ENCODE results near the gene HK2.
"Not testable (repeated sequence)": the region's sequence is repeated elsewhere in the genome, so short reads cannot be mapped to it uniquely, and the experiment has no call there.

Gene HK2

DNA sequence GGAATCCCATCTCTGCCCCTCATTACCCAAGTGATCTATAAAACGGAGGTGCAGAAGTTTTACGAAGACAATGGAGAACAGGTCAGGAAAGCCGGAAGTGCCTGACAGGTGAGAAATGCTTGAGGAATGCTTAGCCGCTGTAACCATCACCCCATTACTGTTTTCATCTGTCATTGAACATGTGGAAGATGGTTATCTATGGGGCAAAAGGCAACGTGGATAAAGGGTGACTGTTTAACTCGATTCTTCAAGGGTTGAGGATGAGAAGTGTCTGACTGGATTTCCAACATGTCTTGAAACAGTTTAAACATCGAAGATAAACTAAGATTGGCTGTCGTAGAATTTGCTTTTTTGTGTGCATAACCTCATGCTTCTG, 17.3 kb downstream of the HK2 start:
- TF ChIP-seq EZH2 (IDR thresholded peaks at IDR 0.05; ENCODE audit: borderline replicate concordance, low read length) (no peak), CTCF (IDR thresholded peaks at IDR 0.05; ENCODE audit: low read length) (no peak)
- no peak overlapping the region for H2AFZ ChIP-seq (ENCODE audit: low read length)
- H3F3A ChIP-seq (ENCODE audit: insufficient read depth, low read length), result no peaks in the 10 kb centered on the region
- H3K4me1 ChIP-seq (ENCODE audit: insufficient read depth, low read length, severe bottlenecking), result peaks cover 46% of the 10 kb centered on the region
- H3K9ac ChIP-seq (ENCODE audit: low read length), result no peak overlapping the region
- H3K9me2 ChIP-seq (ENCODE audit: low read depth, low read length), result no peaks in the 10 kb centered on the region
- H3K27ac ChIP-seq (ENCODE audit: low read depth, low read length, poor library complexity, severe bottlenecking), result no peak overlapping the region
- H3K79me2 ChIP-seq (ENCODE audit: insufficient read depth, low read length), result peaks cover 65% of the 10 kb centered on the region
- H3K36me3 ChIP-seq (ENCODE audit: insufficient read depth, low read length), result peaks cover 33% of the 10 kb centered on the region; the same call in 1 of the 2 replicates
- no peak overlapping the region for H3K4me3 ChIP-seq (ENCODE audit: low read depth, low read length, poor library complexity, severe bottlenecking)
- no peak overlapping the region for H3K4me2 ChIP-seq (ENCODE audit: low read length)
- no peaks in the 10 kb centered on the region for H3K9me3 ChIP-seq (ENCODE audit: low read length)
- H4K20me1 ChIP-seq (ENCODE audit: insufficient read depth, low read length), result no peaks in the 10 kb centered on the region
- no peaks in the 10 kb centered on the region for H3K27me3 ChIP-seq (ENCODE audit: insufficient read depth, low read length)

- H4K20me1 ChIP-seq (ENCODE audit: insufficient read depth, low read length); H3K9ac ChIP-seq (ENCODE audit: low read length): not testable (repeated sequence)
- H3K4me1 ChIP-seq (ENCODE audit: insufficient read depth, low read length, severe bottlenecking), result peaks cover 25% of the 10 kb centered on the region
These were observed 19.4 kb downstream of the HK2 start for GRCh38 chr2:74853360-74853759.

GRCh38 chr2:74854401-74854800, 20.5 kb downstream of the HK2 start:
- Histone ChIP-seq H3K4me2 (ENCODE audit: low read length) (no peak overlapping the region), H3K27ac (ENCODE audit: low read depth, low read length, poor library complexity, severe bottlenecking) (no peak overlapping the region), H2AFZ (ENCODE audit: low read length) (no peak overlapping the region), H3K9me2 (ENCODE audit: low read depth, low read length) (no peaks in the 10 kb centered on the region), H3K4me1 (ENCODE audit: insufficient read depth, low read length, severe bottlenecking) (peaks cover 15% of the 10 kb centered on the region), H4K20me1 (ENCODE audit: insufficient read depth, low read length) (no peaks in the 10 kb centered on the region), H3F3A (ENCODE audit: insufficient read depth, low read length) (no peaks in the 10 kb centered on the region), H3K4me3 (ENCODE audit: low read depth, low read length, poor library complexity, severe bottlenecking) (no peak overlapping the region), H3K36me3 (ENCODE audit: insufficient read depth, low read length) (peaks cover 59% of the 10 kb centered on the region), H3K79me2 (ENCODE audit: insufficient read depth, low read length) (peaks cover 36% of the 10 kb centered on the region), H3K27me3 (ENCODE audit: insufficient read depth, low read length) (no peaks in the 10 kb centered on the region), H3K9me3 (ENCODE audit: low read length) (no peaks in the 10 kb centered on the region), H3K9ac (ENCODE audit: low read length) (no peak overlapping the region)
- TF ChIP-seq CTCF (IDR thresholded peaks at IDR 0.05; ENCODE audit: low read length) (no peak), EZH2 (IDR thresholded peaks at IDR 0.05; ENCODE audit: borderline replicate concordance, low read length) (no peak)

More at GRCh38 chr2:74853360-74853759, 19.4 kb downstream of the HK2 start:
- not testable (repeated sequence) for H2AFZ ChIP-seq (ENCODE audit: low read length); H3K4me2 ChIP-seq (ENCODE audit: low read length); H3K27ac ChIP-seq (ENCODE audit: low read depth, low read length, poor library complexity, severe bottlenecking); H3K9me2 ChIP-seq (ENCODE audit: low read depth, low read length); H3K27me3 ChIP-seq (ENCODE audit: insufficient read depth, low read length); H3F3A ChIP-seq (ENCODE audit: insufficient read depth, low read length); H3K9me3 ChIP-seq (ENCODE audit: low read length); H3K4me3 ChIP-seq (ENCODE audit: low read depth, low read length, poor library complexity, severe bottlenecking)
- Histone ChIP-seq H3K36me3 (ENCODE audit: insufficient read depth, low read length) (peaks cover 50% of the 10 kb centered on the region; the same call in 1 of the 2 replicates), H3K79me2 (ENCODE audit: insufficient read depth, low read length) (peaks cover 46% of the 10 kb centered on the region)

- not testable (repeated sequence) for H2AFZ ChIP-seq (ENCODE audit: low read length); H3K27me3 ChIP-seq (ENCODE audit: insufficient read depth, low read length); H3K4me2 ChIP-seq (ENCODE audit: low read length); H4K20me1 ChIP-seq (ENCODE audit: insufficient read depth, low read length); H3F3A ChIP-seq (ENCODE audit: insufficient read depth, low read length); H3K9me3 ChIP-seq (ENCODE audit: low read length); H3K4me3 ChIP-seq (ENCODE audit: low read depth, low read length, poor library complexity, severe bottlenecking); H3K9ac ChIP-seq (ENCODE audit: low read length); H3K9me2 ChIP-seq (ENCODE audit: low read depth, low read length); H3K4me1 ChIP-seq (ENCODE audit: insufficient read depth, low read length, severe bottlenecking); H3K27ac ChIP-seq (ENCODE audit: low read depth, low read length, poor library complexity, severe bottlenecking)
- Histone ChIP-seq H3K36me3 (ENCODE audit: insufficient read depth, low read length) (peaks cover 63% of the 10 kb centered on the region), H3K79me2 (ENCODE audit: insufficient read depth, low read length) (peaks cover 28% of the 10 kb centered on the region)
These were observed 21.3 kb downstream of the HK2 start for GRCh38 chr2:74855114-74855707.
